Retina (tissue), 1 donor: Measurements from ENCODE around the gene COL24A1.

ENCODE experiments used
- DNase-seq: peaks from one replicate; pipeline ENCODE4 v3.0.0-alpha.2; 2016

The COL24A1 gene

GRCh38 chr1:86156566-86157455 lies at the start of gene COL24A1:
TSS of gene COL24A1 (minus strand) at chr1:86156772. CDS start at chr1:86156396, 376 bp downstream.
- peak; percentile 79 for DNase-seq

GRCh38 chr1:86205741-86206140 lies 49.2 kb upstream of the COL24A1 start:
- no peak for DNase-seq

- DNase-seq = no peak
Measured at GRCh38 chr1:86202552-86203340, 46.2 kb upstream of the COL24A1 start.

- DNase-seq = no peak
Measured at GRCh38 chr1:86201311-86201710, 44.7 kb upstream of the COL24A1 start.

GRCh38 chr1:86200901-86201300 lies 44.3 kb upstream of the COL24A1 start:
- no peak for DNase-seq

- DNase-seq = no peak
Measured at GRCh38 chr1:86197206-86197855, 40.8 kb upstream of the COL24A1 start.

- no peak for DNase-seq
Measured at GRCh38 chr1:86195281-86195680, 38.7 kb upstream of the COL24A1 start.

GRCh38 chr1:86194491-86195034 lies 38.0 kb upstream of the COL24A1 start:
- DNase-seq = no peak

GRCh38 chr1:86192417-86192816 lies 35.8 kb upstream of the COL24A1 start:
- no peak for DNase-seq

- DNase-seq = no peak
Measured at GRCh38 chr1:86191958-86192357, 35.4 kb upstream of the COL24A1 start.

GRCh38 chr1:86190873-86191272 lies 34.3 kb upstream of the COL24A1 start:
- no peak for DNase-seq

GRCh38 chr1:86184426-86184825 lies 27.9 kb upstream of the COL24A1 start:
- no peak for DNase-seq

GRCh38 chr1:86183810-86184209 lies 27.2 kb upstream of the COL24A1 start:
- DNase-seq = no peak

- no peak for DNase-seq
Measured at GRCh38 chr1:86176226-86176625, 19.7 kb upstream of the COL24A1 start.

GRCh38 chr1:86175756-86176155 lies 19.2 kb upstream of the COL24A1 start:
- no peak for DNase-seq

- DNase-seq = no peak
Measured at GRCh38 chr1:86169625-86170024, 13.1 kb upstream of the COL24A1 start.

GRCh38 chr1:86159800-86160199 lies 3.2 kb upstream of the COL24A1 start:
- no peak for DNase-seq

GRCh38 chr1:86155807-86156565 lies 586 bp downstream of the COL24A1 start:
- DNase-seq = peak; percentile 75

GRCh38 chr1:86155051-86155806 lies 1.3 kb downstream of the COL24A1 start:
- DNase-seq = peak; percentile 82

- peak; percentile 81 for DNase-seq
Measured at GRCh38 chr1:86154571-86155050, 2.0 kb downstream of the COL24A1 start.

- DNase-seq = no peak
Measured at GRCh38 chr1:86153836-86154235, 2.7 kb downstream of the COL24A1 start.
